ENCODE data around the gene ISL2.

- TF ChIP-seq CTCF (IDR thresholded peaks at IDR 0.05; ENCODE audit: low read depth, low read length), result no peak
- TF ChIP-seq EZH2phosphoT487 (IDR thresholded peaks at IDR 0.05; ENCODE audit: low read depth), result no peak
Measured at GRCh38 chr15:76343313-76343996, 6.9 kb downstream of the ISL2 start.

All from OCI-LY3 (cell line).